Gastrocnemius medialis (tissue), 4 donors: Measurements from ENCODE around the gene CA12. TPM values are rescaled to one million over a fixed set of nuclear protein-coding genes. Genes with fewer than 3 reads are reported as not detected.

Source experiments
- ATAC-seq, 2 donors: fragments of 150-250 bp; one replicate each; pipeline ENCODE4 v1.9.1; 2016
- DNase-seq, 2 donors: peaks; one replicate each; pipeline ENCODE4 v3.0.0-alpha.2; 2019
- H3K27ac ChIP-seq, 4 donors: fragments of 200-600 bp; sonication (generic); 1 replicate in 1 of 4; 2 replicates in 3 of 4; pipeline ENCODE4 v1.5.1; 2016 to 2018; ENCODE audit warnings: mild to moderate bottlenecking in 2 of 4, moderate library complexity in 1 of 4
- H3K27me3 ChIP-seq, 3 donors: fragments of 200-600 bp; sonication (generic) in 2 of 3; 1 replicate in 1 of 3; 2 replicates in 2 of 3; pipeline versions ENCODE4 v1.5.1 to v1.6.0; 2016 to 2019; ENCODE audit warnings: mild to moderate bottlenecking in 1 of 3, moderate library complexity in 1 of 3
- H3K36me3 ChIP-seq, 2 donors: fragments of 200-600 bp; sonication (generic) in 1 of 2; one replicate each; pipeline ENCODE4 v1.5.1; 2017 to 2018
- H3K4me1 ChIP-seq, 2 donors: fragments of 200-600 bp; sonication (generic) in 1 of 2; one replicate each; pipeline ENCODE4 v1.5.1; 2016 to 2017; ENCODE audit warnings: mild to moderate bottlenecking in 2 of 2
- H3K4me3 ChIP-seq, 4 donors: fragments of 200-600 bp; sonication (generic) in 3 of 4; 1 replicate in 1 of 4; 2 replicates in 3 of 4; pipeline ENCODE4 v1.5.1; 2016 to 2019; ENCODE audit warnings: mild to moderate bottlenecking in 2 of 4
- H3K9me3 ChIP-seq, 3 donors: fragments of 200-600 bp; sonication (generic) in 2 of 3; 1 replicate in 1 of 3; 2 replicates in 2 of 3; pipeline ENCODE4 v1.5.1; 2016 to 2019
- CTCF ChIP-seq, 5 experiments: fragments of 450-650 bp in 3 of 5; fragments of 200-600 bp in 2 of 5; sonication (generic) in 2 of 5; IDR thresholded peaks in 4 of 5; conservative IDR thresholded peaks in 1 of 5; 1 replicate in 4 of 5; 2 replicates in 1 of 5; pipeline ENCODE4 v1.5.1; 2016 to 2019; ENCODE audit warnings: antibody characterized with exemption in 5 of 5, mild to moderate bottlenecking in 3 of 5, moderate library complexity in 3 of 5
- POLR2A ChIP-seq, 2 donors: fragments of 450-650 bp; IDR thresholded peaks; one replicate each; pipeline ENCODE4 v1.6.1; 2017; ENCODE audit warnings: antibody characterized with exemption in 2 of 2, mild to moderate bottlenecking in 2 of 2, moderate library complexity in 2 of 2
- in situ Hi-C, 4 donors: fragments of 200-750 bp; cut with MboI; loops; one replicate each; pipeline versions ENCODE4 v1.15.0 to v1.8.0; 2017; ENCODE audit warnings: low sequenced_read_pairs in 4 of 4
- intact Hi-C: fragments of 100-400 bp; cut with DNase I; formaldehyde crosslinking; loops from one replicate; pipeline ENCODE4 v1.15.1; 2023; ENCODE audit warnings: low total_unique reads
- total RNA-seq, 4 donors: library from RNA; depleted of rRNA; stranded (reverse); fragments of >200 nt; gene quantifications; one replicate each; pipeline versions ENCODE4 v1.1.0 to v1.2.3, GENCODE V29; 2016

Gene CA12
- total RNA-seq, 4 donors from 2014 or later = 0.10 to 1.7 TPM; not detected in 2

GRCh38 chr15:63314409-63314808 is 67.2 kb downstream of the CA12 start:
- ATAC-seq = no peak
- in situ Hi-C loops = no loop called here
- no peak for DNase-seq
- Histone ChIP-seq H3K27me3 (no peaks in the 10 kb centered on the region), H3K27ac (no peak overlapping the region), H3K36me3 (no peaks in the 10 kb centered on the region), H3K9me3 (no peaks in the 10 kb centered on the region), H3K4me3 (no peak overlapping the region), H3K4me1 (no peaks in the 10 kb centered on the region)
- intact Hi-C loops = loop anchor here (5.0 kb wide), 1 partner anchor 63 kb away; no protein-coding TSS in a partner anchor
- TF ChIP-seq POLR2A (IDR thresholded peaks at IDR 0.05) (no peak), CTCF (IDR thresholded peaks at IDR 0.05 in 4 of 5, conservative IDR thresholded peaks at IDR 0.05 in 1 of 5) (no peak)

- DNase-seq (no peak), ATAC-seq (no peak)
- Histone ChIP-seq H3K36me3 (no peaks in the 10 kb centered on the region), H3K4me3 (no peak overlapping the region), H3K27ac (no peak overlapping the region), H3K27me3 (no peaks in the 10 kb centered on the region), H3K4me1 (no peaks in the 10 kb centered on the region), H3K9me3 (no peaks in the 10 kb centered on the region)
- in situ Hi-C loops (no loop called here), intact Hi-C loops (loop anchor here (5.0 kb wide), 1 partner anchor 63 kb away; no protein-coding TSS in a partner anchor)
- TF ChIP-seq POLR2A (IDR thresholded peaks at IDR 0.05) (no peak), CTCF (IDR thresholded peaks at IDR 0.05 in 4 of 5, conservative IDR thresholded peaks at IDR 0.05 in 1 of 5) (no peak)
Measured at GRCh38 chr15:63313825-63314224, 67.8 kb downstream of the CA12 start.

- Histone ChIP-seq H3K27ac (no peak overlapping the region), H3K4me1 (no peaks in the 10 kb centered on the region), H3K27me3 (no peaks in the 10 kb centered on the region), H3K9me3 (no peaks in the 10 kb centered on the region), H3K36me3 (no peaks in the 10 kb centered on the region), H3K4me3 (no peak overlapping the region)
- TF ChIP-seq POLR2A (IDR thresholded peaks at IDR 0.05) (no peak), CTCF (IDR thresholded peaks at IDR 0.05 in 4 of 5, conservative IDR thresholded peaks at IDR 0.05 in 1 of 5) (no peak)
- in situ Hi-C loops (no loop called here), intact Hi-C loops (loop anchor here (5.0 kb wide), 1 partner anchor 65 kb away; no protein-coding TSS in a partner anchor)
- DNase-seq = no peak
- no peak for ATAC-seq
Measured at GRCh38 chr15:63312286-63312685, 69.4 kb downstream of the CA12 start.

GRCh38 chr15:63310646-63311045 is 71.0 kb downstream of the CA12 start:
- intact Hi-C loops (loop anchor here (5.0 kb wide), 1 partner anchor 67 kb away; no protein-coding TSS in a partner anchor), in situ Hi-C loops (no loop called here)
- Histone ChIP-seq H3K4me3 (no peak overlapping the region), H3K4me1 (no peaks in the 10 kb centered on the region), H3K36me3 (peaks cover 0 to 10% of the 10 kb centered on the region in 2 donors), H3K27me3 (no peaks in the 10 kb centered on the region), H3K9me3 (no peaks in the 10 kb centered on the region), H3K27ac (no peak overlapping the region)
- ATAC-seq (no peak), DNase-seq (no peak)
- no peak for TF ChIP-seq CTCF (IDR thresholded peaks at IDR 0.05 in 4 of 5, conservative IDR thresholded peaks at IDR 0.05 in 1 of 5)
- TF ChIP-seq POLR2A (IDR thresholded peaks at IDR 0.05) = no peak

- H3K27ac ChIP-seq = no peak overlapping the region
- no peaks in the 10 kb centered on the region for H3K4me1 ChIP-seq
- no peaks in the 10 kb centered on the region for H3K27me3 ChIP-seq
- no peaks in the 10 kb centered on the region for H3K9me3 ChIP-seq
- no peak overlapping the region for H3K4me3 ChIP-seq
- intact Hi-C loops = no loop called here
- H3K36me3 ChIP-seq = peaks cover 0 to 19% of the 10 kb centered on the region in 2 donors
- DNase-seq = no peak
- ATAC-seq = no peak
- in situ Hi-C loops = no loop called here
- no peak for TF ChIP-seq POLR2A (IDR thresholded peaks at IDR 0.05)
- no peak for TF ChIP-seq CTCF (IDR thresholded peaks at IDR 0.05 in 4 of 5, conservative IDR thresholded peaks at IDR 0.05 in 1 of 5)
Measured at GRCh38 chr15:63308947-63309346, 72.7 kb downstream of the CA12 start.
